ENCODE results near the gene B3GALT6.

DNA sequence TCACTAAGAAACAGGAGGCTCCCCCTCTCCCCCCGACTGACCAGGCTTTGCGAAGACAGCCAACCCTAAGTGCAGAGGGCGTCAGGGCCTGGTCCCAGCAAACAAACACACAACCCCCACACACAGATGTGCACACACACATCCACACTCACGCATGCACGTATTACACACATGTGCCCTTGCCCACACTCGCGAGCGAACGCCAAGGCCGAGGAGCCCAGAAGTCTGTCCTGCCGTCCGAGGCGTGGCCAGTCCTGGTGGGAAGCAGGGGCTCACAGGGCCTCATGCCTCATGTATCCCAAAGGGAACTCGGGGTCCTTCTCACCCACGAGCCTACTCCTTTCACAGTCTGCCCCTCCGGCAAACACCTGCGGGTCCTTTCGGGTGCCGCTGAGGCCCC is 2.3 kb upstream of the B3GALT6 start:
- TF ChIP-seq, protein P1, sequence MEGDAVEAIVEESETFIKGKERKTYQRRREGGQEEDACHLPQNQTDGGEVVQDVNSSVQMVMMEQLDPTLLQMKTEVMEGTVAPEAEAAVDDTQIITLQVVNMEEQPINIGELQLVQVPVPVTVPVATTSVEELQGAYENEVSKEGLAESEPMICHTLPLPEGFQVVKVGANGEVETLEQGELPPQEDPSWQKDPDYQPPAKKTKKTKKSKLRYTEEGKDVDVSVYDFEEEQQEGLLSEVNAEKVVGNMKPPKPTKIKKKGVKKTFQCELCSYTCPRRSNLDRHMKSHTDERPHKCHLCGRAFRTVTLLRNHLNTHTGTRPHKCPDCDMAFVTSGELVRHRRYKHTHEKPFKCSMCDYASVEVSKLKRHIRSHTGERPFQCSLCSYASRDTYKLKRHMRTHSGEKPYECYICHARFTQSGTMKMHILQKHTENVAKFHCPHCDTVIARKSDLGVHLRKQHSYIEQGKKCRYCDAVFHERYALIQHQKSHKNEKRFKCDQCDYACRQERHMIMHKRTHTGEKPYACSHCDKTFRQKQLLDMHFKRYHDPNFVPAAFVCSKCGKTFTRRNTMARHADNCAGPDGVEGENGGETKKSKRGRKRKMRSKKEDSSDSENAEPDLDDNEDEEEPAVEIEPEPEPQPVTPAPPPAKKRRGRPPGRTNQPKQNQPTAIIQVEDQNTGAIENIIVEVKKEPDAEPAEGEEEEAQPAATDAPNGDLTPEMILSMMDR (IDR thresholded peaks at IDR 0.05; ENCODE audit: insufficient read depth, low read length), result no peak
- TF ChIP-seq SPI1 (IDR thresholded peaks at IDR 0.05; ENCODE audit: borderline replicate concordance, low read depth) (no peak), GABPA (IDR thresholded peaks at IDR 0.05; ENCODE audit: low read depth) (no peak), POLR2AphosphoS5 (IDR thresholded peaks at IDR 0.05; ENCODE audit: low read depth) (no peak)
- TF ChIP-seq, protein P2, sequence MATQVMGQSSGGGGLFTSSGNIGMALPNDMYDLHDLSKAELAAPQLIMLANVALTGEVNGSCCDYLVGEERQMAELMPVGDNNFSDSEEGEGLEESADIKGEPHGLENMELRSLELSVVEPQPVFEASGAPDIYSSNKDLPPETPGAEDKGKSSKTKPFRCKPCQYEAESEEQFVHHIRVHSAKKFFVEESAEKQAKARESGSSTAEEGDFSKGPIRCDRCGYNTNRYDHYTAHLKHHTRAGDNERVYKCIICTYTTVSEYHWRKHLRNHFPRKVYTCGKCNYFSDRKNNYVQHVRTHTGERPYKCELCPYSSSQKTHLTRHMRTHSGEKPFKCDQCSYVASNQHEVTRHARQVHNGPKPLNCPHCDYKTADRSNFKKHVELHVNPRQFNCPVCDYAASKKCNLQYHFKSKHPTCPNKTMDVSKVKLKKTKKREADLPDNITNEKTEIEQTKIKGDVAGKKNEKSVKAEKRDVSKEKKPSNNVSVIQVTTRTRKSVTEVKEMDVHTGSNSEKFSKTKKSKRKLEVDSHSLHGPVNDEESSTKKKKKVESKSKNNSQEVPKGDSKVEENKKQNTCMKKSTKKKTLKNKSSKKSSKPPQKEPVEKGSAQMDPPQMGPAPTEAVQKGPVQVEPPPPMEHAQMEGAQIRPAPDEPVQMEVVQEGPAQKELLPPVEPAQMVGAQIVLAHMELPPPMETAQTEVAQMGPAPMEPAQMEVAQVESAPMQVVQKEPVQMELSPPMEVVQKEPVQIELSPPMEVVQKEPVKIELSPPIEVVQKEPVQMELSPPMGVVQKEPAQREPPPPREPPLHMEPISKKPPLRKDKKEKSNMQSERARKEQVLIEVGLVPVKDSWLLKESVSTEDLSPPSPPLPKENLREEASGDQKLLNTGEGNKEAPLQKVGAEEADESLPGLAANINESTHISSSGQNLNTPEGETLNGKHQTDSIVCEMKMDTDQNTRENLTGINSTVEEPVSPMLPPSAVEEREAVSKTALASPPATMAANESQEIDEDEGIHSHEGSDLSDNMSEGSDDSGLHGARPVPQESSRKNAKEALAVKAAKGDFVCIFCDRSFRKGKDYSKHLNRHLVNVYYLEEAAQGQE (IDR thresholded peaks at IDR 0.05; ENCODE audit: insufficient replicate concordance, low read depth), result no peak

Measured in HL-60 (cell line).